WTC11 (cell line): ENCODE measurements around the gene PLCB3.

Experiments used
- CTCF ChIP-seq: fragments of 200-600 bp; IDR thresholded peaks from 2 replicates; pipeline ENCODE4 v1.8.0; 2022; ENCODE audit warnings: antibody characterized with exemption
- GTF2I ChIP-seq: fragments of 250-450 bp; sonication (Bioruptor Pico); conservative IDR thresholded peaks from 2 replicates; pipeline ENCODE4 v1.4.0; 2021; ENCODE audit warnings: mild to moderate bottlenecking
- SMAD4 ChIP-seq: sonication (generic); formaldehyde crosslinking; IDR thresholded peaks from 2 replicates; pipeline ENCODE4 v1.8.0; 2022; ENCODE audit warnings: mild to moderate bottlenecking, missing genetic modification reagents

- TF ChIP-seq GTF2I (CRISPR knock-in tag) (no peak), SMAD4 (CRISPR knock-in tag) (no peak), CTCF (no peak)
Measured at GRCh38 chr11:64247729-64248531, 3.4 kb upstream of the PLCB3 start.
